ENCODE data around the gene SMARCC2.

DNA sequence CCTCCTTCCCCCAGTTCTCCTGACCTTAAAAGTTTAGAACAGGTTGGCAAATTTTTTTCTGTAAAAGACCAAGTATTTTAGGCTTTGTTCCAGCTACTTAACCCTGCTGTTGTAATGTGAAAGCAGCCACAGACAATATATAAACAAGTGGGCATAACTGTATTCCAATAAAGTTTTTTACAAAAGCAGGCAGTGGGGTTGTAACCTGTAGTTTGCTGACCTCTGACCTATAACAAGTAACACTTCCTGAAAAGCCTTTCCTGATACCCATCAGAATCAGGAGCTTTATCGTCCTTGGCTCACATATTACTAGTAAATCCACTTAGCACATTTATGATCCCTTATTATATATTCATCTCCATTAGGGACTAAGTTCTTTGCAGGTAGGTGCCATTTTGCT lies 13.1 kb upstream of the SMARCC2 start:
- TF ChIP-seq, protein P1, sequence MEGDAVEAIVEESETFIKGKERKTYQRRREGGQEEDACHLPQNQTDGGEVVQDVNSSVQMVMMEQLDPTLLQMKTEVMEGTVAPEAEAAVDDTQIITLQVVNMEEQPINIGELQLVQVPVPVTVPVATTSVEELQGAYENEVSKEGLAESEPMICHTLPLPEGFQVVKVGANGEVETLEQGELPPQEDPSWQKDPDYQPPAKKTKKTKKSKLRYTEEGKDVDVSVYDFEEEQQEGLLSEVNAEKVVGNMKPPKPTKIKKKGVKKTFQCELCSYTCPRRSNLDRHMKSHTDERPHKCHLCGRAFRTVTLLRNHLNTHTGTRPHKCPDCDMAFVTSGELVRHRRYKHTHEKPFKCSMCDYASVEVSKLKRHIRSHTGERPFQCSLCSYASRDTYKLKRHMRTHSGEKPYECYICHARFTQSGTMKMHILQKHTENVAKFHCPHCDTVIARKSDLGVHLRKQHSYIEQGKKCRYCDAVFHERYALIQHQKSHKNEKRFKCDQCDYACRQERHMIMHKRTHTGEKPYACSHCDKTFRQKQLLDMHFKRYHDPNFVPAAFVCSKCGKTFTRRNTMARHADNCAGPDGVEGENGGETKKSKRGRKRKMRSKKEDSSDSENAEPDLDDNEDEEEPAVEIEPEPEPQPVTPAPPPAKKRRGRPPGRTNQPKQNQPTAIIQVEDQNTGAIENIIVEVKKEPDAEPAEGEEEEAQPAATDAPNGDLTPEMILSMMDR (IDR thresholded peaks at IDR 0.05; ENCODE audit: low read depth, low read length) = no peak
- no peak for TF ChIP-seq EZH2phosphoT487 (IDR thresholded peaks at IDR 0.05; ENCODE audit: low read depth)
